Measurements from ENCODE around the gene CGB3.

Gene CGB3

DNA sequence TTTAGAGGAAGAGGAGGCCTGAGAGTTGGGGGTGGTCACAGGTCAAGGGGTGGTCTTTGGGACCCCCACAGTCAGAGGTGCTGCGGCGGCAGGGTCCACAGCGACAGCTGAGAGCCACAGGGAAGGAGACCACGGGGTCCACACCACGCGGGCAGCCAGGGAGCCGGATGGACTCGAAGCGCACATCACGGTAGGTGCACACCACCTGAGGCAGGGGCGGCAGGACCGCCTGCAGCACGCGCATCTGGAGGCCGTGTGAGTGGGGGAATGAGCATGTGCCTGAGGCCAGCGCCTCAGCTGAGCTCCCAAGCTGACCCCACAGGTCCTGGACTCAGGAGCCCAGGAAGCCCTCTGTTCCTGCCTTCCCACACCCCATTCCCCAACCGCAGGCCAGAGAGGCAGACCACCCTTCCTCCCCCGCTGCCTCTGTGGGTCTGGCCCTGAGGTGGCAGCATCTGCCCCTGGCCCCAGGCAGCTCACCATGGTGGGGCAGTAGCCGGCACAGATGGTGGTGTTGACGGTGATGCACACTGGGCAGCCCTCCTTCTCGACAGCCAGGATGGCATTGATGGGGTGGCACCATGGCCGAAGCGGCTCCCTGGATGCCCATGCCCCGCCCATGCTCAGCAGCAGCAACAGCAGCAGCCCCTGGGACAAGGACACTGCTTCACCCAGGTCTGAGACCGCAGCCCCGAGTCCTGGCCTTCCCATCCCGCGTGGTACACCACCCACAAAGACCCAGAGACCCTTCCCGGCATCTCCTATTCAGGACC lies 7.9 kb downstream of the CGB3 start:
- no peak for DNase-seq (ENCODE audit: low read depth)

- DNase-seq (ENCODE audit: low read depth), result no peak
Observed at GRCh38 chr19:49014870-49015255, 9.3 kb downstream of the CGB3 start.

DNA sequence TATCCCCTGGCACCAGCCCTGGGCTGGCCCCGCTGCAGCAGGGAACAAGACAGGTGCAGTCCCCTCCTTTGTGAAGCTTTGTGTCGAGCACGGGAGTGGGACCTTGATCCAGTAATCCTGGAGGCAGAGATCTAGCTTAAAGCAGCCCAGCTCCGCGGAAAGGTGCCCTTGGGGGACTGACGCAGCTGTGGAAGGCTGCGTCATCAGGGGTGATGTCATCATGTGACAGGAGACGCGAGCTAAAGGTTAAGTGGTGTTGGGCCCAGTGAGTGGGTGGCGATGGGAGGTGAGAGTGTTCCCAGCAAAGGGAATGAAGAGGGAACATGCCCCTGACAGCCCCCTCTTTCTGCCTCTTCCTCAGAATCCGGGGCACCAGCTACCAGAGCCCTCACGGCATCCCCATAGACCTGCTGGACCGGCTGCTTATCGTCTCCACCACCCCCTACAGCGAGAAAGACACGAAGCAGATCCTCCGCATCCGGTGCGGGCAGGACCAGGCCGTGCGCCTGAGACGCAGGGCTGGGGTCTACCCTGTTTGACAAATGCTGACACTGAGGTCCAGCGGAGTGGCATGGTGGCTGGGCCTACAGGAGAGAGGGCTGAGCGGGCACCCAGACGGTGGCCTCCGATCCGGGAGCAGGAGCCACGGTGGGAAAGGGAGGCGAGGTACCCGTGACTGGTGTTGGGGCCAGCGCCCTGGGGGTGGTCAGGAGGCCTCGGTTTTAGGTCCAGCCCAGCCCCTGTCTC lies 9.8 kb downstream of the CGB3 start:
- no peak for DNase-seq (ENCODE audit: low read depth)

DNA sequence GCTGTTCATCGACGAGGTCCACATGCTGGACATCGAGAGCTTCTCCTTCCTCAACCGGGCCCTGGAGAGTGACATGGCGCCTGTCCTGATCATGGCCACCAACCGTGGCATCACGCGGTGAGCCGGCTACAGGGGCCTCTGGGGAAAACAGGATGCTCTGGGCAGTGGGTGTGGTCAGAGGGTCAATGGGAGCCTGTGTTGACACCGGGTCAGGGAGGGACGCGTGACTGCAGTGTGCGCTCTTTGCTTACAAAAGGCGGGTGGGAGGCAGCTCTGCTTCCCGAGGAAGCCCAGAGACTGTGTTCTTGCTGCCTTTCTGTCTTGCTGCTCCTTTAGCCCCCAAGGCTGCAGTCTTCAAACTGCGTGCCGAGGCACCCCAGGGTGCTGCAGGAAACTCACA lies 12.9 kb downstream of the CGB3 start:
- no peak for DNase-seq (ENCODE audit: low read depth)

GRCh38 chr19:49010453-49010852 lies 13.7 kb downstream of the CGB3 start:
- no peak for DNase-seq (ENCODE audit: low read depth)

- no peak for DNase-seq (ENCODE audit: low read depth)
Observed at GRCh38 chr19:49009828-49010227, 14.3 kb downstream of the CGB3 start.

- no peak for DNase-seq (ENCODE audit: low read depth)
Observed at GRCh38 chr19:49006905-49007304, 17.2 kb downstream of the CGB3 start.

- DNase-seq (ENCODE audit: low read depth), result no peak
Observed at GRCh38 chr19:49004964-49005614, 19.0 kb downstream of the CGB3 start.

- DNase-seq (ENCODE audit: low read depth), result no peak
Observed at GRCh38 chr19:49004133-49004532, 20.0 kb downstream of the CGB3 start.

- no peak for DNase-seq (ENCODE audit: low read depth)
Observed at GRCh38 chr19:48999481-49000325, 24.4 kb downstream of the CGB3 start.

- DNase-seq (ENCODE audit: low read depth), result no peak
Observed at GRCh38 chr19:48997972-48998371, 26.2 kb downstream of the CGB3 start.

- no peak for DNase-seq (ENCODE audit: low read depth)
Observed at GRCh38 chr19:48994035-48994386, 30.1 kb downstream of the CGB3 start.

DNA sequence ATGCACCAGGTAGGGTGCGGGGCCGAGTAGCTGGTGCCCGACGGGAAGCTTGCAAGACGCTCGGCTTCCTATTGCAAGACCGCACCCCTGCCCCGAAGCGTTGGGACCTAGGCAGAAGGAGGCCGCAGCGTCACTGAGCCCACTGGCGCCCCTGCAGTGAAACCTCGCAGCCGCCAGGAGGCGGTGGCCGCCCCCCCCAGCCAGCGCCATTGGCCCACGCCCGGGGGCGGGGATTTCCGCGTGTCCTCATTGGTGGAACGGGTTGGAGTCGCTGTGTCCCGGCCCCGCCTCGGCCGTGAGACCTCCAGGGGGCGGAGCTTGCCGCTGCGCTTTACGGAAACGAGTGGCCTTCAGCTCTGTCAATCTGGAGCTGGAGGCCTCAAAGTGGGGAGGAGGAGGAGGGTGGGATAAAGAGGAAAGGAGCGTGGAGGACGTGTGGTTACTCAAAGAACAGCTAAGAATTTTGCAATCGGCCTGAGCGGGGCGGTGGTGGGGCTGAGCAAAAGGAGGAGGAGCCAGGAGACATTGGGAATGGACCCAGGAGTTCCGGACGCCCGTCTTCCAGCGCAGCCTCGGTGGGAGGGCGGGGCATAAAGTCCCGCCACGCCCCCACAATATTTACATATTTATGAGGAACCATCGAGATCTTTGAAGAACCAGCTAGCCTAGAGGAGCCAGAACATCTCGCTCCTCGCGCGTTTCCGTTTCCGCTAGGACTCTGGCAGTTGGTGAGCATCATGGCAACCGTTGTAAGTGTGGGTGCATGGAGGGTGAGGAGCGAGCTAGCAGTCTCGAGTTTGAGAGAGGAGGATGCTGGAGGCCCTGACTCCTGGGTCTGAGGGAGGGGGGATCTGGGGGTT lies 30.7 kb downstream of the CGB3 start, which contains the start of the genes GYS1 and RUVBL2:
GYS1 (minus strand) TSS at position 135 of the 860 bp plus-strand sequence. CDS start 197 bp downstream, outside the sequence.
RUVBL2 (plus strand) TSS at position 713 of the 860 bp plus-strand sequence; CDS start at position 738, 25 bp downstream.
- DNase-seq (ENCODE audit: low read depth), result peak; percentile 98

DNA sequence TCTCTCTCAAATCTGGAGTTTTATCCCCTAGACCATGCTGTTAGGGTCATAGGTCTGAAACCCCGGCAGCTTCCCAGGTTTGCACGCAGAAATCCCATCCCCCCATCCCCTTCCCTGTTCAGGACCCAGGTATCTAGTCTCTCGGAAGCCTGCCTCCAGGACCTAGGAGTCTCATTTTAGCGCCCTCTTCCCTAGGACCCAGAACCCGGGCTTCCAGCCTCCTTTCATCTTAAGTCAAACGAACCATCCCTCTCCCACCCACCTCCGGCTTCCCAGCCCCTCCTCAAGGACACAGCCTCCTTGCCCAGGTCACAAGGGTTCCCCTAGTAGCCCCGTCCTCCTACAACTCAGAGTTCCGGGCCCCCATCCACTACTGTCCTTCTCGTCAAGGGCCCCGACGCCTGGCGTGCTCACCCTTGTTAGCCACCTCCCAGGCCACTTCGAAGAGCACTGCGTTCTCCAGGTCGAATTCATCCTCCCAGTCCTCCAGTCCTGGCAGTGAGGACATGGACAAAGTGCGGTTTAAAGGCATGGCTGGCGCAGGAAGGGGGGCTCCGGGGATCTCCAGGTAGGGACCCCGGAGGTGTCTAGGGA lies 31.5 kb downstream of the CGB3 start:
- DNase-seq (ENCODE audit: low read depth), result no peak

DNA sequence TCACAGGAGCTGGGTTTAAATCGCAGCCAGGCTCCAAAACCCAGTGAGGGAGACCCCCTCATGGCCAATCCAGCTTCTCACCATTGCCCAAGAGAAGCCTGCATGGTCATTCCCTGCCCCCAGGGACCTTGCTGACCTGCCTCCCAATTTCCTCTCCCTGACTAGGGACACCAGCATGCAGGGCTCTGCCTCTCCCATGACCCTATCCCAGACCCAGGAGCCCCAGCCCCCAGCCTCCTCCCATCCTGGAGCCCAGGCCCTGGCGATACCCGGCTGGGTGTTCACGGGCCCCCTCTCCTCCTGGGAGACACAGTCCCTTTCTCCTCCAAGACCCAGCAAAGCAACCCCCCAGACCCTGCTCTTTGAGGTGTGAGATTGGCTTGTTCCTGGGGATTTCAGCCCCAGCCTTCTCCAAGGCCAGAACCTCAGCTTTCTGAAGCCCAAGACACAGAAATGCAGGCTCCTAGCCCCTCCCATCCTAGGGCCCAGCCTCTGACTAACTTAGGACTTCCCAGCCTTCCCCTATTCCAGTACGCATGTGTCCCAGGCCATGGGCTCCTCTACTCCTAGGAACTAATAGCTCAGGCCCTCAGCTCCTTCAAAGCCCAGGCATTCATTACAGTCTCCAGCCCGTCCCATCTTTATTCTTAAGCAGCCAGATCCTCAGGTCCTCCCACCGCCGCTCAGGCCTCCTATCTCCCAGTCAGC lies 32.1 kb downstream of the CGB3 start:
- DNase-seq (ENCODE audit: low read depth), result peak; percentile 38

- no peak for DNase-seq (ENCODE audit: low read depth)
Observed at GRCh38 chr19:48991011-48991609, 33.0 kb downstream of the CGB3 start.

- DNase-seq (ENCODE audit: low read depth), result no peak
Observed at GRCh38 chr19:48990400-48990799, 33.7 kb downstream of the CGB3 start.

GRCh38 chr19:48989701-48990291 lies 34.3 kb downstream of the CGB3 start:
- DNase-seq (ENCODE audit: low read depth), result no peak

DNA sequence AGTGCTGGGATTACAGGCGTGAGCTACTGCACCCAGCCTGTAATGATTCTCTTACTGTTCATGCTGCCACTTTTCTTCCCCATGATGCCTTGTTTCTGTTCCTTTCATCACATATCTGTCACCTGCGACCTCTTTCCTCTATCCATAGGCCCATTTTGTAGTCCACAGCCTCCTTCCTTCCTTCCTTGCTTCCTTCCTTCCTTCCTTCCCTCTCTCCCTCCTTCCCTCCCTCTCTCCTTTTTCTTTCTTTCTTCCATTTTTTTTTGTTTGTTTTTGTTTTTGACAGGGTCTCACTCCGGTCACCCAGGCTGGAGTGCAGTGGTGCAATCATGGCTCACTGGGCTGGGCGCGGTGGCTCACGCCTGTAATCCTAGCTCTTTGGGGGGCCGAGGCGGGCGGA lies 35.3 kb downstream of the CGB3 start:
- DNase-seq (ENCODE audit: low read depth), result no peak
